ENCODE data around the gene ARL5C. TPM values are rescaled to one million over a fixed set of nuclear protein-coding genes. Genes with fewer than 3 reads are reported as not detected.
A peak's percentile ranks its signal among the peaks of the same experiment; 100 is the strongest.

Gene ARL5C
- total RNA-seq, 2 experiments from 2014 or later, result 0.35 TPM; not detected in 1

DNA sequence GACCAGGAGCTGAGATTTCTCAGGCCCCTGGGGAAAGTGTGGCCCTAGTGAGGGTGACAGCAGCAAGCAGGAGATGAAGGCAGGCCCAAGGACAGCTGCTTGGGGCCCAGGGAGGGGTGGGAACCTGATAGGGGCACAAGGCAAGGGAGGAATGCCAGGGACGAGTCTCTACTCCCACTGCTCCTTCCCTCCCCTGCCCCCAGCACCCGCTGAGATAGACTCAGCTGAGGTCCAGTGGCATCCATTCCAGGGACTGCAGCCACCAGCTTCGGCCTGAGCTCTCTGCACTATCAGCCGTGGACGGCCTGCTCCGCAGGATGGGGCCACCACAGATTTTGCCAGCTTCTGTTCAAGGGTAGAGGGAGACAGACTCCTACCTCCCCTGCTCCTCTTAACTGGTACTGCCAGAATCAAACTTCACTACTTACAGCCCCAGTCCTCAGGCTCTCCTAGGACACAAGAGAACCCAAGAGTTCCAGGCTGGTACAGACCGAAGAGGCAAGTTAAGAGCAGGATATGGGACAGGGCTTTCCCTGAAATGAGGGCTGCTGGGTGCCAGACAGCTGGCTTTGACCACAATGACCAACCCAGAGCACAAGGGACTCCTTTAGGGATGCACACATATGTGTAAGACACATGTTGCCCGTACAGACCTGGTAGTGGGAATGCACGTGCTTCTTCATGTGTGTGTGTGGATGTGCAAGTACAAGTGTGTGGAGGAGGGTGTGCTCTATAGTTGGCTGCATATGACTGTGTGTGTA is 26.0 kb upstream of the ARL5C start:
- H3K9me3 Mint-ChIP-seq (ENCODE audit: low read depth), result no peaks in the 10 kb centered on the region
- CTCF ChIA-PET, result interaction anchor here (0.9 to 6.1 kb wide), 5 partner anchors 16 to 209 kb away, joined by 3 to 36 read pairs (median 5); partner anchors contain the start of gene ARL5C
- H3K4me3 Mint-ChIP-seq, result no peak overlapping the region
- peaks cover 16% of the 10 kb centered on the region for H3K36me3 Mint-ChIP-seq
- no peaks in the 10 kb centered on the region for H3K27me3 Mint-ChIP-seq
- peaks cover 25% of the 10 kb centered on the region for H3K4me1 Mint-ChIP-seq
- ATAC-seq (no peak), DNase-seq (no peak)
- peak overlapping the region; percentile 5 for H3K27ac Mint-ChIP-seq

DNA sequence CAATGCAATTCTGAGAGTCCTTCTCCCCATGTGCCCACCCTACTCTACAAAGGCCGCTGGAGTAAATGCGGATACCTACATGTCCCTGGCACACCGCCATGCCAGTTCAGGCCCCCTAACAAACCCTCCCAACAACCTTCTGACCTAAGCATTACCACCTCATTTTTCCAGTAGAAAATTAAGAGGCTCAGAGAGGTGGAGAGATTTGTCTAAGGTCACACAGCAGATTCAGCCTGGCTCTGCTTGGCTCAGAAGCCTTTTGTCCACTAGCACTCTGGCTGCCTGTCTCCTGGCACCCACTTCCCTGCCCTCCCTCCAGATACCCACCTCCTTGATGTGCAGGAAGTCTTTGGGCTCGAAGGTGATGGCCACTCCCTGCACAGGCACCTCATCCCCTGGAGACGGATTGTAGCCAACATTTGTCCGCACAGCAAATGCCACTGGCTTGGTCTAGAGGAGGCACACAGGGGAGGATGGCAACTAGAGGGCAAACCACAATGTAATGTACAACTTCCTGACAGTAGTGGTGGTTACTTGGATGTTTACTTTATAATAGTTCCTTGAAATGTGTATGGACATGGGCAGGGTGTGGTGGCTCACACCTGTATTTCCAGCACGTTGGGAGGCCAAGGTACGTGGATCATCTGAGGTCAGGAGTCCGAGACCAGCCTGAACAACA is 21.3 kb upstream of the ARL5C start:
- CTCF ChIA-PET, result no interaction called here
- Mint-ChIP-seq H3K4me1 (no peaks in the 10 kb centered on the region), H3K27ac (no peak overlapping the region), H3K27me3 (no peaks in the 10 kb centered on the region), H3K36me3 (peaks cover 25% of the 10 kb centered on the region), H3K9me3 (ENCODE audit: low read depth) (no peaks in the 10 kb centered on the region), H3K4me3 (no peak overlapping the region)
- no peak for ATAC-seq
- no peak for DNase-seq

DNA sequence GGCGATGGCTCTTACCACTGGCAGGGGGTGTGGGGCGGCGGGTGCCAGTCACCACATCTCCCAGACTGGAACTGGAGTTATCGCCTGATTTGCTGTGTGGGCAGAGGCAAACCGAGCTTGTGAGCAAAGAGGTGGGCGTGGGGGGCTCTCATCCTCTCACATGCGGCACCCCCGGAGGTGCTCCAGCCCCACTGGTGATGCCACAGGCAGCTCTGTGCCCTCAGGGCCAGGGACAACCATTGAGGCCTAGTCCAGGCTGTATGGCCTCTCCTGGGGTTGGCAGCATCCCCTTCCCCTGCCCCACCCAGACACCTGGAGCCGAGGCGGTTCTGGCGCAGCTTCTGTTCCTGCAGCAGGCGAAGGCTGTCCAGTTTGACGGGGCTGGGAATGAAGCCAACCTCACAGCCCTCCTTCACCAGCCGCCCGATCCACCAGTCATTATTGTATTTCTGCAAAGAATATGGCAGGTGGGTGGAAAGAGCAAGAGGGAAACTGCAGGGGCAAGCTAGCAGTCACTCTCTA is 20.6 kb upstream of the ARL5C start:
- Mint-ChIP-seq H3K36me3 (peaks cover 24% of the 10 kb centered on the region), H3K27me3 (no peaks in the 10 kb centered on the region), H3K9me3 (ENCODE audit: low read depth) (no peaks in the 10 kb centered on the region), H3K4me1 (no peaks in the 10 kb centered on the region), H3K27ac (no peak overlapping the region), H3K4me3 (no peak overlapping the region)
- ATAC-seq, result no peak
- CTCF ChIA-PET, result interaction anchor here (1.1 kb wide), 1 partner anchor 12 kb away, joined by 8 read pairs; no protein-coding TSS in a partner anchor
- DNase-seq, result no peak

DNA sequence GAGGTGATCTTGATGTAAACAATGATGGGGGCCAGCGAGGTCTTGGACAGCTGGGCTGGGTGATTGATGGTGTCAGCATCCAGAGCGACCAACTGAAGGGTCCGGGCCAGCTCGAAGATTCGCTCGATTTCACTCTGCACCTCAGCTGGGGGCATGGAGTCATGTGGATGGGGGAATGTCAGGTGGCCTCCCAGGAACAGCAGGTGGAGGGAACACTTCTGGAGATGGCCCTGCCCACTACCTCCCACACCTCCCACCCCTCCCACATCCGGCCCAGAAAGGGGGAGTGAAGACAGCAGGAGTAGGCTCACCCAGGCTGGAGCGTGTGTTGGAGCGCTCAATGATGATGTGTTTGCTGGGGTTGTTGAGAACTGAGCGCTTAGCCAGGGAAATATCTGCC is 17.8 kb upstream of the ARL5C start:
- Mint-ChIP-seq H3K27ac (no peak overlapping the region), H3K27me3 (no peaks in the 10 kb centered on the region), H3K9me3 (ENCODE audit: low read depth) (no peaks in the 10 kb centered on the region), H3K4me3 (no peak overlapping the region), H3K36me3 (peaks cover 20% of the 10 kb centered on the region), H3K4me1 (no peaks in the 10 kb centered on the region)
- CTCF ChIA-PET, result interaction anchor here (1.2 to 3.2 kb wide), 2 partner anchors 9 to 30 kb away, joined by 3 to 12 read pairs; no protein-coding TSS in a partner anchor
- ATAC-seq, result no peak
- no peak for DNase-seq

DNA sequence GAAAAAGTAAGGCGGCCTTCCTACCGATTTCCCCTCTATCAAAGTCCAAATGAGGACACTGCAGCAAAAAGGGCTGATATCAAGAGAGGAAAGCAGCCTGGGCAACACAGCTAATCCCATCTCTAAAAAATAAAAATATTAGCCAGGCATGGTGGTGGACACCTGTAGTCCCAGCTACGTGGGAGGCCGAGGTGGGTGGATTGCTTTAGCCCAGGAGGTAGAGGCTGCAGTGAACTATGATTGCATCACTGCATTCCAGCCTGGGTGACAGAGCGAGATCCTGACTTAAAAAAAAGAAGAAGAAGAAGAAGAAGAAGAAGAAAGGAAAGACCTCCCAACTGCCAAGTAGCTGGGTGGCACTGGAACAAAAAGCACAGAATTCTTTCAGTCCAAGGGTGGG is 17.1 kb upstream of the ARL5C start:
- no peaks in the 10 kb centered on the region for H3K27me3 Mint-ChIP-seq
- CTCF ChIA-PET, result interaction anchor here (1.2 to 3.2 kb wide), 2 partner anchors 8 to 29 kb away, joined by 3 to 12 read pairs; no protein-coding TSS in a partner anchor
- H3K36me3 Mint-ChIP-seq, result peaks cover 21% of the 10 kb centered on the region
- DNase-seq (no peak), ATAC-seq (no peak)
- no peaks in the 10 kb centered on the region for H3K9me3 Mint-ChIP-seq (ENCODE audit: low read depth)
- H3K4me3 Mint-ChIP-seq, result no peak overlapping the region
- no peaks in the 10 kb centered on the region for H3K4me1 Mint-ChIP-seq
- H3K27ac Mint-ChIP-seq, result no peak overlapping the region

DNA sequence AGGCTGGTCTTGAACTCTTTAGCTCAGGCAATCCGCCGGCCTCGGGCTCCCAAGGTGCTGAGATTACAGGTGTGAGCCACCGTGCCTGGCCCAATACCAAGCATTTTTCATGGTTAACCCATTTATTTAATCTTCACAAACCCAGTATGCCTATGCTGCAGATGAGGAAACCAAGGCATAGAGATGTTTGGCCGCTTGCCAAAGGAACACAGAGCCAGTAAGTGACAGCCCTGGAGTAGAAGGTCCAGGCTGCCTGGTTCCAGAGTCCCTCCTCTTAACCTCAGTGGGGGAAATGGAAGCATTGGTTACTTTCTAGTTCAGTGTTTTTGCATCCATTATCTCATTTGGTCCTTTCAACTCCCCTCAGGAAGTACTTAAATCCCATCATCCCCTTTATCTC is 15.3 kb upstream of the ARL5C start:
- CTCF ChIA-PET, result interaction anchor here (20.6 kb wide), 1 partner anchor 24 kb away, joined by 516 read pairs; the partner anchor contains the start of genes ARL5C and PLXDC1

DNA sequence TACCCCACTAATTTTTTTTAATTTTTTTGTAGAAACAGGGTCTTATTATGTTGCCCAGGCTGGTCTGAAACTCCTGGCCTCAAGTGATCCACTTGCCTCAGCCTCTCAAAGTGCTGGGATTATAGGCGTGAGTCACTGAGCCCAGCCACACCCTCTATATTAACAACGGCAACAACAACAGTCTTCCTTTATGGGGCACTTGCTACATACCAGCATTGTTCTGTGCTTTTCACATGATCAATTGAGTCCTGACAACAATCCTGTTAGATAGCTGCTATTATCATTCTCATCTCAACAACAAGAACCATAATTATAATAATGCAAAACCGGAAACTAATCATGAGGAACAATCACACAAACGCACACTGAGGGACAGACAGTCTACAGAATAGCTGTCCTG is 12.6 kb upstream of the ARL5C start:
- ATAC-seq, result no peak

More for the DNA sequence above, 15.3 kb upstream of the ARL5C start:
- H3K4me3 Mint-ChIP-seq, result no peak overlapping the region
- H3K4me1 Mint-ChIP-seq, result no peaks in the 10 kb centered on the region
- H3K36me3 Mint-ChIP-seq, result peaks cover 25% of the 10 kb centered on the region
- ATAC-seq (no peak), DNase-seq (no peak)
- H3K27me3 Mint-ChIP-seq, result no peaks in the 10 kb centered on the region
- H3K27ac Mint-ChIP-seq, result no peak overlapping the region
- no peaks in the 10 kb centered on the region for H3K9me3 Mint-ChIP-seq (ENCODE audit: low read depth)

DNA sequence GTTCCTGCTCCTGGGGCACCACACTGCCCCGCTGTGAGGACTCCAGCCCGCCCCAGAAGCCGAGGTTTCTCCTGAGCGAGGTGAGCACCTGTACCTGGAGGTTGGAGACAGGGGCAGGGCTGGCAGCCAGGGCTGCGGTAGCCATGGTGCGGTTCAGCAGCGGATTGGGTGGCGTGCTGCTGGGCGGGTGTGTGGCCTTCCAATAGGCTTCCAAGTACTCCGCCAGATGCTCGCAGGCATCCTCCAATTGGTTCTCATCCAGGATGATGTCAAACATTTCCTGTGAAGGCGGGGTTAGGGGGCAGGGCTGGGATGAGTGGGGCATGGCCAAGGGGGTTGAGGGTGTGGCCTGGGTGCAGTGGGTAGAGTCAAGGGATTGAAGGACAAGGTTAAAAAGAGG is 11.3 kb upstream of the ARL5C start:
- peaks cover 13% of the 10 kb centered on the region for H3K4me1 Mint-ChIP-seq
- H3K4me3 Mint-ChIP-seq, result no peak overlapping the region
- H3K27ac Mint-ChIP-seq, result peak overlapping the region; percentile 15
- no peaks in the 10 kb centered on the region for H3K27me3 Mint-ChIP-seq
- CTCF ChIA-PET, result interaction anchor here (6.3 to 20.6 kb wide), 2 partner anchors 20 to 194 kb away, joined by 93 to 516 read pairs; partner anchors contain the start of genes ARL5C and PLXDC1
- DNase-seq, result no peak
- H3K36me3 Mint-ChIP-seq, result peaks cover 11% of the 10 kb centered on the region
- ATAC-seq, result no peak
- no peaks in the 10 kb centered on the region for H3K9me3 Mint-ChIP-seq (ENCODE audit: low read depth)

More for the DNA sequence above, 12.6 kb upstream of the ARL5C start:
- Mint-ChIP-seq H3K27me3 (no peaks in the 10 kb centered on the region), H3K27ac (no peak overlapping the region), H3K4me1 (peaks cover under 1% of the 10 kb centered on the region), H3K36me3 (peaks cover 20% of the 10 kb centered on the region), H3K4me3 (no peak overlapping the region), H3K9me3 (ENCODE audit: low read depth) (no peaks in the 10 kb centered on the region)
- no peak for DNase-seq
- CTCF ChIA-PET, result interaction anchor here (6.3 to 20.6 kb wide), 2 partner anchors 21 to 195 kb away, joined by 93 to 516 read pairs; partner anchors contain the start of genes ARL5C and PLXDC1

DNA sequence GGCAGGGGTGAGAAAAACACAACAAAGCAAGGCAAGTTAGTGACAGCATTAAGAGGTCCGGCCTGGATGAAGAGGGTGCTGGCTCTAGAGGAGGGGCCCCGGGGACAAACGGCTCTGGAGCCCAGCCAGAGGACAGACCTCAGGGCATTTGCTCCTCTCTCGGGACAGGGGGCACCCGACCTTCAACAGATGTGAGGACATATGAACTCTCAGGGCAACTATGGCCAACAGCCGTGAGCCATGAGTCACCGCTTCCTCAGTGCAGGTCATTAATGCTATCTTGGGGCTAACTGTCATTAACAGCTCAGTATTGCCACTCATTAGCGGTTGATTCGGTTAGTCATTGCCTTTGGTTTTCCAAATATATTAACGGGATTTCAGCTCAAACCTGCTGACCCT is 9.7 kb upstream of the ARL5C start:
- peaks cover 18% of the 10 kb centered on the region for H3K4me1 Mint-ChIP-seq
- CTCF ChIA-PET, result interaction anchor here (1.1 to 20.6 kb wide), 25 partner anchors 8 to 414 kb away, joined by 3 to 516 read pairs (median 5); partner anchors contain the start of genes ARL5C, CACNB1, PLXDC1 and RPL19
- no peaks in the 10 kb centered on the region for H3K27me3 Mint-ChIP-seq
- H3K4me3 Mint-ChIP-seq, result no peak overlapping the region
- DNase-seq, result no peak
- H3K36me3 Mint-ChIP-seq, result peaks cover 11% of the 10 kb centered on the region
- no peak overlapping the region for H3K27ac Mint-ChIP-seq
- no peaks in the 10 kb centered on the region for H3K9me3 Mint-ChIP-seq (ENCODE audit: low read depth)
- ATAC-seq, result no peak

DNA sequence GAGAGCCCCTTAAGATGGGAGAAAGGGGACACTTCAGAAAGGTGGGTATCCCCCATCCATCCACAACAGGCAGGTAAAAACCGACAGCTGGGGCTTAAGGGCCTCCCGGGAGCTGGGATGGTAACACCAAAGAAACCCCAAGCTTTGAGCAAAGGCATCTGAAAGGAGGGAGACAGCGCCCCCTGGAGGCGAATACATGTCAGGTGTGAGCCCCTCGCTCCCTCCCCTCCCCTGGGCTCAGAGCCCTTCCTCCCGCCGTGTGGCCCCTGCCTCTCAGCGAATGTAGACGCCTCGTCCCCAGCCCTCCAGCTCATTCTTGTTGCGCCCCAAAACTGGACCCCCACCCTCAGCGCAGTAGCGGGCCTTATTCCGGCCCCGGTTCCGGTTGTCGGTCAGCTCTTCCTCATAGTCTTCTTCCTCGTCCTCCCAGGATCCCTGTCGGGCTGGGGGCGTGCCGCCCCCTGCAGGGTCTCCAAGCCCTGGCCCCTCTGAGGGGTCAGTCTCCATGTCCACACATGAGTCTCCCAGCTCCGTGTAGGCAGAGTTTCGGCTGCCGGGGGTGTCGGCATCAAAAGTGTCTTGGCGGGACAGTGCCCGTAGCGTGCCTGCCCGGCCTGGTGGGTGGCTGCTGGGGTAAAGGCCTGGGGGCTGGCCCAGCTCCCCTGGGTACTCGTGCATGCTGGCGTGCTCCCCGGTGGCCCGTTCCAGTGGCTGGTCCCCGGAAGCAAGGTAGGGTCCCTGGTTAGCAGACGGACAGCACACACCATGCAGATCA is 9.1 kb upstream of the ARL5C start:
- CTCF ChIA-PET, result interaction anchor here (0.6 to 20.6 kb wide), 55 partner anchors 9 to 413 kb away, joined by 3 to 516 read pairs (median 4); partner anchors contain the start of genes ARL5C, CACNB1, FBXO47 and LASP1NB
- peak; percentile 84 for DNase-seq
- H3K27me3 Mint-ChIP-seq, result no peaks in the 10 kb centered on the region
- no peaks in the 10 kb centered on the region for H3K9me3 Mint-ChIP-seq (ENCODE audit: low read depth)
- H3K4me1 Mint-ChIP-seq, result peaks cover 23% of the 10 kb centered on the region
- peaks cover 11% of the 10 kb centered on the region for H3K36me3 Mint-ChIP-seq
- no peak overlapping the region for H3K4me3 Mint-ChIP-seq
- no peak overlapping the region for H3K27ac Mint-ChIP-seq
- ATAC-seq, result peak; percentile 85

DNA sequence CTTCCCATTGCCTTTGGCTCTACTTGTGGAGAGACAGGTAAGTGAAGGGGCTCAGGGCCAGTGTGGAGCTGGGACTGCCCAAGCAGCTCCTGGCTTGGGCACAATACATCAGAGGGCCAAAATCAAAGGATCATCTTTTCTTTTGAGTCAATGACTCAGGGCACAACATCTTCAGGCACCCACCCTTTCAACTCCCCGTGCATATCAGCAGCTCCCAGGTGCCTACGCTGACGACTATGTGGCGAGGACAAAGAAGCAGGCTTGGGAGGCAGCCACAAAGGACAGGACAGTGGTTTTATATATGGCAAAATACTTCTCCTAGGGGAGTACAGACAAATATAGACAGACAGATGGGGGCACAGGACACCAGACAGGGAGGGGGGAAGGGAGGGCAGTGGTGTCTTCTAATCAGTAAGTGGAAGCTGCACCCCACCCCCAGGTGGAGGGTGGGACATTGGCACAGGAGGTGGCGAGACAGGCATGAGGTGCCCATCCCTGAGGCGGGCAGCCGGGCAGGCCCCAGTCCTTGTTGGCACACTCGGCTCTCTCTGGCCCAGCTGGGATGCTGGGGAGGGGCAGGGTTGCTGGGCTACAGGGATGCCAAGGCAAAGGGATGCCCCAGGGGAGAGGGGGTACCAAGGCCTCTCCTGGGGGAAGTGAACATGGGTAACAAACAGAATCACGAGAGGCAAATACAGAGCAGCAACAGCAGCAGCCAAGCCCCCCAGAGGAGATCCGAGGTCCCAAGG is 7.7 kb upstream of the ARL5C start:
- H3K4me1 Mint-ChIP-seq, result peaks cover 31% of the 10 kb centered on the region

DNA sequence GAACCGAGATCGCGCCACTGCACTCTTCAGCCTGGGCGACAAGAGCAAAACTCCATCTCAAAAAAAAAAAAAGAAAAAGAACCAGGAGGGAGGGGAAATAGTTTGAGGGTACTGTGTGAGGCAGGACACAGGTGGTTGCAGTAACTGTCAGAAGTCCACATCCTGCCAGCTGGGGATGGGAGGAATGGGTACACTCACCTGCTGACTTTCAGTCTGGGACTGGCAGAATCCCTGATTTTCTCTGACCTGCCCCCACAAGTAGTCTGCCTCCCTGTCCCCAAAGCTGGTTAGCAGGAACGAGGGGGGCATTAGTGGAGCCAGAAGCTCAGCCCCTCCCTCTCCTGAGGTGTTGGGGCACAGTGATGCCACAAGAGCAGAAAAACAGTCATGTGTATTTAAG is 7.1 kb upstream of the ARL5C start:
- Mint-ChIP-seq H3K27ac (peak overlapping the region; percentile 23), H3K36me3 (peaks cover 10% of the 10 kb centered on the region), H3K4me1 (peaks cover 36% of the 10 kb centered on the region), H3K9me3 (ENCODE audit: low read depth) (peaks cover 3% of the 10 kb centered on the region), H3K27me3 (peaks cover 4% of the 10 kb centered on the region), H3K4me3 (no peak overlapping the region)
- DNase-seq (no peak), ATAC-seq (no peak)
- CTCF ChIA-PET, result interaction anchor here (1.9 to 20.6 kb wide), 4 partner anchors 16 to 190 kb away, joined by 13 to 516 read pairs (median 63); partner anchors contain the start of genes ARL5C, CACNB1 and PLXDC1

More for the DNA sequence above, 7.7 kb upstream of the ARL5C start:
- DNase-seq (no peak), ATAC-seq (no peak)
- H3K27ac Mint-ChIP-seq, result peak overlapping the region; percentile 23
- CTCF ChIA-PET, result interaction anchor here (0.9 to 20.6 kb wide), 21 partner anchors 17 to 345 kb away, joined by 3 to 516 read pairs (median 6); partner anchors contain the start of genes ARL5C, CACNB1, FBXO47 and PLXDC1
- H3K27me3 Mint-ChIP-seq, result peaks cover 4% of the 10 kb centered on the region
- H3K4me3 Mint-ChIP-seq, result no peak overlapping the region
- no peaks in the 10 kb centered on the region for H3K9me3 Mint-ChIP-seq (ENCODE audit: low read depth)
- peaks cover 11% of the 10 kb centered on the region for H3K36me3 Mint-ChIP-seq

Measured in activated CD8-positive, alpha-beta memory T cell treated with anti-CD3 and anti-CD28 coated beads, Interleukin-2, amount 10 ng/mL, durations not matched to agents 7 days and 5 days (primary cell).